ENCODE data around the gene IRAK1. TPM values are rescaled to one million over a fixed set of nuclear protein-coding genes. Genes with fewer than 3 reads are reported as not detected.
A peak's percentile ranks its signal among the peaks of the same experiment; 100 is the strongest.

The IRAK1 gene
- total RNA-seq, 1 experiment from 2014 or later: 147 TPM

GRCh38 chrX:154018518-154019060 lies 1.1 kb downstream of the IRAK1 start:
- H3K9me3 ChIP-seq (ENCODE audit: low read depth, low read length, poor library complexity, severe bottlenecking): no peaks in the 10 kb centered on the region
- ChIA-PET CTCF (no interaction called here), POLR2A (ENCODE audit: low non-redundant PET) (no interaction called here)
- BruUV-seq (replicated peaks): TSS peak; percentile 33
- H3K4me3 ChIP-seq (ENCODE audit: low read depth, low read length, poor library complexity, severe bottlenecking): peak overlapping the region; percentile 53
- DNase-seq (ENCODE audit: low spot score): no peak
- intact Hi-C loops (cut with micrococcal nuclease; ENCODE audit: unreplicated experiment): no loop called here
- peak overlapping the region; percentile 82 for H3K27ac ChIP-seq (ENCODE audit: low read depth, low read length, poor library complexity, severe bottlenecking)
- H3K36me3 ChIP-seq (ENCODE audit: insufficient read depth, low read length, poor library complexity, severe bottlenecking): peaks cover 25% of the 10 kb centered on the region
- no peaks in the 10 kb centered on the region for H3K4me1 ChIP-seq (ENCODE audit: insufficient read depth, low read length, poor library complexity, severe bottlenecking)
- H3K27me3 ChIP-seq (replicated peaks; ENCODE audit: insufficient read depth, low read depth, low read length, poor library complexity): peaks cover 12% of the 10 kb centered on the region
- TF ChIP-seq EZH2 (IDR thresholded peaks at IDR 0.05; ENCODE audit: borderline replicate concordance, low read depth, low read length, poor library complexity, severe bottlenecking) (no peak), CTCF (conservative IDR thresholded peaks at IDR 0.05; ENCODE audit: low read depth, low read length) (no peak)

GRCh38 chrX:154017766-154018517 lies 1.8 kb downstream of the IRAK1 start:
- peaks cover 8% of the 10 kb centered on the region for H3K27me3 ChIP-seq (replicated peaks; ENCODE audit: insufficient read depth, low read depth, low read length, poor library complexity)
- DNase-seq (ENCODE audit: low spot score): no peak
- TF ChIP-seq EZH2 (IDR thresholded peaks at IDR 0.05; ENCODE audit: borderline replicate concordance, low read depth, low read length, poor library complexity, severe bottlenecking) (no peak), CTCF (conservative IDR thresholded peaks at IDR 0.05; ENCODE audit: low read depth, low read length) (no peak)
- ChIA-PET CTCF (no interaction called here), POLR2A (ENCODE audit: low non-redundant PET) (no interaction called here)
- H3K36me3 ChIP-seq (ENCODE audit: insufficient read depth, low read length, poor library complexity, severe bottlenecking): peaks cover 28% of the 10 kb centered on the region
- intact Hi-C loops (cut with micrococcal nuclease; ENCODE audit: unreplicated experiment): no loop called here
- H3K4me1 ChIP-seq (ENCODE audit: insufficient read depth, low read length, poor library complexity, severe bottlenecking): no peaks in the 10 kb centered on the region
- BruUV-seq (replicated peaks): no TSS peak
- peak overlapping the region; percentile 82 for H3K27ac ChIP-seq (ENCODE audit: low read depth, low read length, poor library complexity, severe bottlenecking)
- H3K9me3 ChIP-seq (ENCODE audit: low read depth, low read length, poor library complexity, severe bottlenecking): no peaks in the 10 kb centered on the region
- H3K4me3 ChIP-seq (ENCODE audit: low read depth, low read length, poor library complexity, severe bottlenecking): peak overlapping the region; percentile 53

- TF ChIP-seq CTCF (conservative IDR thresholded peaks at IDR 0.05; ENCODE audit: low read depth, low read length): no peak
- no peak for TF ChIP-seq EZH2 (IDR thresholded peaks at IDR 0.05; ENCODE audit: borderline replicate concordance, low read depth, low read length, poor library complexity, severe bottlenecking)
- intact Hi-C loops (cut with micrococcal nuclease; ENCODE audit: unreplicated experiment): no loop called here
- Histone ChIP-seq H3K27ac (ENCODE audit: low read depth, low read length, poor library complexity, severe bottlenecking) (no peak overlapping the region), H3K9me3 (ENCODE audit: low read depth, low read length, poor library complexity, severe bottlenecking) (no peaks in the 10 kb centered on the region), H3K36me3 (ENCODE audit: insufficient read depth, low read length, poor library complexity, severe bottlenecking) (peaks cover 29% of the 10 kb centered on the region), H3K4me1 (ENCODE audit: insufficient read depth, low read length, poor library complexity, severe bottlenecking) (no peaks in the 10 kb centered on the region), H3K4me3 (ENCODE audit: low read depth, low read length, poor library complexity, severe bottlenecking) (no peak overlapping the region), H3K27me3 (replicated peaks; ENCODE audit: insufficient read depth, low read depth, low read length, poor library complexity) (peaks cover 8% of the 10 kb centered on the region)
- no peak for DNase-seq (ENCODE audit: low spot score)
- BruUV-seq (replicated peaks): no TSS peak
- ChIA-PET POLR2A (ENCODE audit: low non-redundant PET) (no interaction called here), CTCF (no interaction called here)
Observed at GRCh38 chrX:154016366-154017076, 3.2 kb downstream of the IRAK1 start.
